Activated T-helper 1 cell treated with anti-CD3 and anti-CD28 coated beads, Interleukin-12 subunit alpha, Interleukin-12 subunit beta, Interleukin-2, Interleukin-4 antibody, amounts not matched to agents 30 ng/mL and 10 ng/mL and 1 ng/mL, durations not matched to agents 14 hours and 24 hours and 36 hours (primary cell): ENCODE results near the gene KCNMB2. TPM values are rescaled to one million over a fixed set of nuclear protein-coding genes. Genes with fewer than 3 reads are reported as not detected.

ENCODE experiments used
- DNase-seq: peaks from one replicate; pipeline ENCODE4 v3.0.0; 2021; ENCODE audit warnings: low spot score
- H3K27ac Mint-ChIP-seq: one replicate; pipeline ENCODE4 v1.8.0; 2021; ENCODE audit warnings: mild to moderate bottlenecking, mixed read lengths
- H3K27me3 Mint-ChIP-seq: one replicate; pipeline ENCODE4 v1.8.0; 2022; ENCODE audit warnings: mild to moderate bottlenecking, moderate library complexity, mixed read lengths; ENCODE audit not compliant: insufficient read depth
- H3K36me3 Mint-ChIP-seq: one replicate; pipeline ENCODE4 v1.8.0; 2021; ENCODE audit warnings: low read depth, mixed read lengths
- H3K4me1 Mint-ChIP-seq: one replicate; pipeline ENCODE4 v1.8.0; 2021; ENCODE audit warnings: low read depth, mixed read lengths
- H3K4me3 Mint-ChIP-seq: one replicate; pipeline ENCODE4 v1.8.0; 2021; ENCODE audit warnings: mild to moderate bottlenecking, moderate library complexity, mixed read lengths
- H3K9me3 Mint-ChIP-seq: one replicate; pipeline ENCODE4 v1.8.0; 2021; ENCODE audit warnings: mixed read lengths
- intact Hi-C: fragments of 100-400 bp; cut with micrococcal nuclease; formaldehyde crosslinking; loops from one replicate; pipeline ENCODE4 v1.15.1; 2024
- total RNA-seq: library from RNA; stranded (reverse); gene quantifications from 2 replicates; pipeline ENCODE4 v1.2.3, GENCODE V29; 2022

The KCNMB2 gene
- total RNA-seq, 1 donor from 2014 or later, result not detected

DNA sequence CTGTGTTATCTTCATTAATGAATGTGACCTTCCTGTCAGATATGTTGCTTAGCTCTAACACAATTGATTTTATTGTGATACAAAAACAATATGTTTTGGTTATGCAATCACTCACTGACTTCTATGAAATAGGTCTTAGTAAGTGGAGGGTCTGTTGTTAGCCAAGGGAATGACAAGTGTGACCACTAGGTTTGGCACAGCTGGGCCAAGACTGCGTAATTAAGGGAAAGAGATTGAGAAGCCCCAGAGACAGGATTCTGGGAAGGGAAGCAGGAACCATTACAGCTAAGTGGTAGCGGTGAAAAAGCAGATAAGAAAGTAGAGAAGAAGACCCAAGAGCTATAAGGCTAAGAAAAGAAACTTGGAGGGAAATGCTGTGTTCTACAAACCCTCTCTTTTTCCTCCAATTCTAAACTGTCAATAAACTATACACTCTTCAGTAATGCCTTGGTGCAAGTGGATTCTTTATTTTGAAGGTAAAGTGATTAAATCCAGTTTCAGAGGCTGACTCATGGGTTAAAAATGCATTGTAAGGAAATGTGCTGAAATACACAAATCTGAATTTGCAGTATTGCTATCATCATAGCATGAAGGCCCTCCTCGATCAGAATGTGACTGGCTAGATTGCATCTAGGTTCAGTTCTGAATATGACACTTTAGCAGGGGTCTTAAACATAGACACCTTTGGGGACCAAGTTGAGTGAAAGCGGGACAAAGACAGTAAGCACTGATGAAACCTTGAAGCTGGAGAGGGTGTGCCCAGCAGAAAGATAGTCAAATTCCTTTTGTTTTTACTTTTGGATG, 26.1 kb downstream of the KCNMB2 start:
- Mint-ChIP-seq H3K27ac (no peak overlapping the region), H3K4me3 (no peak overlapping the region), H3K4me1 (no peaks in the 10 kb centered on the region), H3K36me3 (no peaks in the 10 kb centered on the region), H3K9me3 (no peaks in the 10 kb centered on the region), H3K27me3 (no peaks in the 10 kb centered on the region)
- no peak for DNase-seq
- intact Hi-C loops, result no loop called here

- Mint-ChIP-seq H3K9me3 (no peaks in the 10 kb centered on the region), H3K4me1 (no peaks in the 10 kb centered on the region), H3K4me3 (no peak overlapping the region), H3K27ac (no peak overlapping the region), H3K27me3 (no peaks in the 10 kb centered on the region), H3K36me3 (no peaks in the 10 kb centered on the region)
- intact Hi-C loops, result no loop called here
- DNase-seq, result no peak
These were observed 26.7 kb downstream of the KCNMB2 start for GRCh38 chr3:178562947-178563232.

DNA sequence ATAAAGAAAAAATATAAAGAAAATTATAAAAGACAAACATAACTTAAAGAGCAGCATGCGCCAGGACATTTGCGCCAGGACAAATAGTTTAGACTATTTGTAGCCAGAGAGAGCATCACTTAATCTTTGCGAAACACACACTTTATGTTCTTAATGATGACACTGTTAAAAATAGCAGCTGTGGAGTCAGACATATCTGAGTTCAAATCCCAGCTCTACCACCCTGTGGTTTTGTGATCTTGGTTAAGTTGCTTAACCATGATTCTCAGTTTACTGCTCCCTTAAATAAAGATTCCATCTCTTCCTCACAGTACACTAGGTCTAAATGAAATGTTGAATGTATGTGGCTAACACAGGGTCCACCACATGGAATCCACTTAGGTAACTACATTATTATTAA, 31.4 kb downstream of the KCNMB2 start:
- Mint-ChIP-seq H3K4me3 (no peak overlapping the region), H3K9me3 (no peaks in the 10 kb centered on the region), H3K36me3 (no peaks in the 10 kb centered on the region), H3K27ac (no peak overlapping the region), H3K4me1 (no peaks in the 10 kb centered on the region), H3K27me3 (no peaks in the 10 kb centered on the region)
- DNase-seq, result no peak
- intact Hi-C loops, result no loop called here

GRCh38 chr3:178568155-178568731, 32.0 kb downstream of the KCNMB2 start:
- H3K27me3 Mint-ChIP-seq, result no peaks in the 10 kb centered on the region
- H3K4me3 Mint-ChIP-seq, result no peak overlapping the region
- no peaks in the 10 kb centered on the region for H3K4me1 Mint-ChIP-seq
- H3K36me3 Mint-ChIP-seq, result no peaks in the 10 kb centered on the region
- no peak overlapping the region for H3K27ac Mint-ChIP-seq
- no peaks in the 10 kb centered on the region for H3K9me3 Mint-ChIP-seq
- no peak for DNase-seq
- intact Hi-C loops, result no loop called here

DNA sequence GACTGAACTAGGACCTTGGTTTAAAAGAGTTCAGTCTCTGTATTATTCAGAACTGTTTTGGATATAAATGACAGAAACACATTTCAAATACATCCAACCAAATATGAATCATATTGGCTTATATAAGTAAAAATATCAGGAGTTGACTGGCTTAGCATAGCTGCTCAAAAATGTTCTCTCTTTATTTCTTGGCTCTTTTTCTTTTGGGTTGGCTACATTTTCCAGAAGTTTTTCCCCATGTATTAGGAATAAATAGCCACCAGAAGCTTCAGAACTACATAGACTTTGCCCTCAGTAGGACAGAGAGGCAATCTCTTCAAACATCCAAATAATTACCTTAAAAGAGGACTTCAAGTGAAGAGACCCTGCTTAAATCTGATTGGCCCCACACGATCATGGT, 32.7 kb downstream of the KCNMB2 start:
- no peaks in the 10 kb centered on the region for H3K9me3 Mint-ChIP-seq
- intact Hi-C loops, result no loop called here
- DNase-seq, result no peak
- no peaks in the 10 kb centered on the region for H3K36me3 Mint-ChIP-seq
- H3K27ac Mint-ChIP-seq, result no peak overlapping the region
- H3K4me1 Mint-ChIP-seq, result no peaks in the 10 kb centered on the region
- no peaks in the 10 kb centered on the region for H3K27me3 Mint-ChIP-seq
- no peak overlapping the region for H3K4me3 Mint-ChIP-seq

DNA sequence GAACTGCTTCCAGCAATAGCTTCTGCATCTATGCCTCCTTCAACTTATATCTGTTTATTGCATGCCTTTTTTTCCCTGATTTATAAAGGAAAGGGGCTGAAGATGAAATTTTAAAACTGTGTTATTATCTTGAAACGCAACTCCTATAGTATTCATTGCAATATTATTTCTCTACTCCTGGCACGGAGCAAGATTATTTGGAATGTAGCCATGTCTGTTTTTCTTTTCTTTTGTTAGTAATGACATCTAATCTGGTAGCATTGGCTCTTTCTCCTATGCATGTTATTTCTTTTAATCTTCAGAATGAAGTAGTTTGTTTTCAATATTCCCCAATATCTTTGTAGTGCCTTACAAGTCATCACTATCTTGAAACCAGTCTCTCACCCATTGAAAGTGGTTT, 33.6 kb downstream of the KCNMB2 start:
- intact Hi-C loops, result no loop called here
- Mint-ChIP-seq H3K36me3 (no peaks in the 10 kb centered on the region), H3K4me1 (no peaks in the 10 kb centered on the region), H3K4me3 (no peak overlapping the region), H3K9me3 (no peaks in the 10 kb centered on the region), H3K27ac (no peak overlapping the region), H3K27me3 (no peaks in the 10 kb centered on the region)
- DNase-seq, result no peak

- intact Hi-C loops, result no loop called here
These were observed 47.8 kb downstream of the KCNMB2 start for GRCh38 chr3:178583963-178584575.

DNA sequence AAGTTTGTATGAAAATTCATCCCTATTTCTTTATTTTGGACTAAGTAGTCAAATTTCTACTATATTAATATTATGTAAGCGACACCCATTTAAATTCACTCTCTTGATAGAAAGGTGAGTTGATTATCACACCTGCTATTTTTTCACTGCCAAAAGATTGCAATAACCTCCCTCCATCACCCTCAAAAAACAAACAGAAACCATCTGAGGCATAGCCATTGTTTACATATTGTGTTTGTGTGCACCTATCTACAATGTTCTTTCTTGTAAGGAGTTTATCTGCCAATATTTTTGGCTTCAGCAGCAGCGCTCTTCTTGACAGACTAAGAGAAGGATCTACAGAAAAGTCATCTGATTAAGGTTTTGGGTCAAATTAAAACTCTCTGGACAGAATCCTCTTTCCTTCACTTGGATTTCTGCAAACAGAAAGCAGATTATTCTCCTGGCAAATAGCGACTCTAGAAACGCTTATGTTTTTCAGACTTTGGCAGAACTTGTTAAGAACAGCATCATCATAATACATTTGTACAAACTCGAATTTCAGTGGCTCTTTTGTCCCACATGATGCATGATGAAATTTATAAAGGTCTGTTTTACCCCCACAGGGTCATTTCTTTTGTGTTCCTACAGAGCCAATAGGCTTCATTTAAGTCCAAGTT, 48.6 kb downstream of the KCNMB2 start:
- H3K4me1 Mint-ChIP-seq, result no peaks in the 10 kb centered on the region
- H3K27ac Mint-ChIP-seq, result no peak overlapping the region
- no peaks in the 10 kb centered on the region for H3K9me3 Mint-ChIP-seq
- no peaks in the 10 kb centered on the region for H3K36me3 Mint-ChIP-seq
- no peak overlapping the region for H3K4me3 Mint-ChIP-seq
- DNase-seq, result no peak
- intact Hi-C loops, result no loop called here
- no peaks in the 10 kb centered on the region for H3K27me3 Mint-ChIP-seq

More at GRCh38 chr3:178583963-178584575, 47.8 kb downstream of the KCNMB2 start:
- H3K9me3 Mint-ChIP-seq, result peaks cover under 1% of the 10 kb centered on the region
- H3K4me1 Mint-ChIP-seq, result no peaks in the 10 kb centered on the region
- H3K27ac Mint-ChIP-seq, result no peak overlapping the region
- no peaks in the 10 kb centered on the region for H3K36me3 Mint-ChIP-seq
- no peaks in the 10 kb centered on the region for H3K27me3 Mint-ChIP-seq
- H3K4me3 Mint-ChIP-seq, result no peak overlapping the region
- DNase-seq, result no peak

- H3K27me3 Mint-ChIP-seq, result no peaks in the 10 kb centered on the region
- no peaks in the 10 kb centered on the region for H3K4me1 Mint-ChIP-seq
- H3K9me3 Mint-ChIP-seq, result no peaks in the 10 kb centered on the region
- DNase-seq, result no peak
- H3K27ac Mint-ChIP-seq, result no peak overlapping the region
- intact Hi-C loops, result no loop called here
- H3K36me3 Mint-ChIP-seq, result no peaks in the 10 kb centered on the region
- no peak overlapping the region for H3K4me3 Mint-ChIP-seq
These were observed 49.2 kb downstream of the KCNMB2 start for GRCh38 chr3:178585454-178585853.

- Mint-ChIP-seq H3K9me3 (no peaks in the 10 kb centered on the region), H3K27me3 (no peaks in the 10 kb centered on the region), H3K4me3 (no peak overlapping the region), H3K36me3 (no peaks in the 10 kb centered on the region), H3K4me1 (no peaks in the 10 kb centered on the region), H3K27ac (no peak overlapping the region)
- intact Hi-C loops, result no loop called here
- DNase-seq, result no peak
These were observed 49.8 kb downstream of the KCNMB2 start for GRCh38 chr3:178586076-178586475.

- no peaks in the 10 kb centered on the region for H3K36me3 Mint-ChIP-seq
- H3K27ac Mint-ChIP-seq, result no peak overlapping the region
- no peak for DNase-seq
These were observed 52.4 kb downstream of the KCNMB2 start for GRCh38 chr3:178588628-178589027.

GRCh38 chr3:178593786-178594185, 57.5 kb downstream of the KCNMB2 start:
- no peaks in the 10 kb centered on the region for H3K4me1 Mint-ChIP-seq
- no peak for DNase-seq
- H3K27ac Mint-ChIP-seq, result no peak overlapping the region
- H3K4me3 Mint-ChIP-seq, result no peak overlapping the region
- intact Hi-C loops, result no loop called here
- H3K36me3 Mint-ChIP-seq, result no peaks in the 10 kb centered on the region
- peaks cover 2% of the 10 kb centered on the region for H3K27me3 Mint-ChIP-seq
- no peaks in the 10 kb centered on the region for H3K9me3 Mint-ChIP-seq

More at GRCh38 chr3:178588628-178589027, 52.4 kb downstream of the KCNMB2 start:
- Mint-ChIP-seq H3K4me3 (no peak overlapping the region), H3K27me3 (no peaks in the 10 kb centered on the region), H3K9me3 (no peaks in the 10 kb centered on the region), H3K4me1 (no peaks in the 10 kb centered on the region)
- intact Hi-C loops, result no loop called here

- H3K4me1 Mint-ChIP-seq, result no peaks in the 10 kb centered on the region
- H3K27ac Mint-ChIP-seq, result no peak overlapping the region
- no peaks in the 10 kb centered on the region for H3K36me3 Mint-ChIP-seq
- H3K9me3 Mint-ChIP-seq, result no peaks in the 10 kb centered on the region
- no peak overlapping the region for H3K4me3 Mint-ChIP-seq
- intact Hi-C loops, result no loop called here
- peaks cover 2% of the 10 kb centered on the region for H3K27me3 Mint-ChIP-seq
- no peak for DNase-seq
These were observed 61.1 kb downstream of the KCNMB2 start for GRCh38 chr3:178597371-178597770.
